ENCODE measurements around the gene S100A5.
"Not testable (repeated sequence)": the region's sequence is repeated elsewhere in the genome, so short reads cannot be mapped to it uniquely, and the experiment has no call there.

Gene S100A5

GRCh38 chr1:153540394-153541361 is at the start of gene S100A5:
Gene S100A5 (minus strand): TSS chr1:153540934. CDS start chr1:153540191, 743 bp downstream.
- no peak for TF ChIP-seq CTCF (conservative IDR thresholded peaks at IDR 0.05)
- no peak within 1 kb of the TSS for H3K27ac ChIP-seq

- no peak overlapping the region for H3K27ac ChIP-seq
Observed at GRCh38 chr1:153588482-153588881, 47.7 kb upstream of the S100A5 start.

GRCh38 chr1:153588033-153588432 is 47.3 kb upstream of the S100A5 start:
- H3K27ac ChIP-seq: not testable (repeated sequence)

More at GRCh38 chr1:153588482-153588881, 47.7 kb upstream of the S100A5 start:
- TF ChIP-seq CTCF (conservative IDR thresholded peaks at IDR 0.05): no peak

- H3K27ac ChIP-seq: no peak overlapping the region
- no peak for TF ChIP-seq CTCF (conservative IDR thresholded peaks at IDR 0.05)
Observed at GRCh38 chr1:153587314-153587713, 46.6 kb upstream of the S100A5 start.

- H3K27ac ChIP-seq: no peak overlapping the region
- no peak for TF ChIP-seq CTCF (conservative IDR thresholded peaks at IDR 0.05)
Observed at GRCh38 chr1:153586347-153586746, 45.6 kb upstream of the S100A5 start.

GRCh38 chr1:153585006-153585405 is 44.3 kb upstream of the S100A5 start:
- TF ChIP-seq CTCF (conservative IDR thresholded peaks at IDR 0.05): no peak
- H3K27ac ChIP-seq: no peak overlapping the region

- H3K27ac ChIP-seq: no peak overlapping the region
- no peak for TF ChIP-seq CTCF (conservative IDR thresholded peaks at IDR 0.05)
Observed at GRCh38 chr1:153583976-153584375, 43.2 kb upstream of the S100A5 start.

- H3K27ac ChIP-seq: not testable (repeated sequence)
Observed at GRCh38 chr1:153583514-153583913, 42.8 kb upstream of the S100A5 start.

GRCh38 chr1:153582836-153583235 is 42.1 kb upstream of the S100A5 start:
- H3K27ac ChIP-seq: not testable (repeated sequence)
